Left ventricle myocardium inferior (tissue), 1 donor: ENCODE data around the gene DEDD. TPM values are rescaled to one million over a fixed set of nuclear protein-coding genes. Genes with fewer than 3 reads are reported as not detected.

Experiments used
- DNase-seq: peaks from one replicate; pipeline ENCODE4 v3.0.0-alpha.2; 2020
- H3K27ac ChIP-seq: fragments of 200-600 bp; replicated peaks from 2 replicates; pipeline ENCODE4 v1.8.0; 2021
- H3K27me3 ChIP-seq: fragments of 200-600 bp; 2 replicates; pipeline ENCODE4 v1.8.0; 2021; ENCODE audit warnings: low read depth
- H3K36me3 ChIP-seq: fragments of 200-600 bp; 2 replicates; pipeline ENCODE4 v1.8.0; 2021
- H3K4me1 ChIP-seq: fragments of 200-600 bp; 2 replicates; pipeline ENCODE4 v1.8.0; 2021
- H3K4me3 ChIP-seq: fragments of 200-600 bp; 2 replicates; pipeline ENCODE4 v1.8.0; 2021; ENCODE audit warnings: mild to moderate bottlenecking, moderate library complexity
- H3K9me3 ChIP-seq: fragments of 200-600 bp; replicated peaks from 2 replicates; pipeline ENCODE4 v1.8.0; 2021
- CTCF ChIP-seq: fragments of 200-600 bp; IDR thresholded peaks from 2 replicates; pipeline ENCODE4 v1.8.0; 2021; ENCODE audit warnings: antibody characterized with exemption, mild to moderate bottlenecking, borderline replicate concordance
- intact Hi-C: fragments of 100-400 bp; cut with micrococcal nuclease; formaldehyde crosslinking; loops from one replicate; pipeline ENCODE4 v1.11.0; 2022
- total RNA-seq: library from RNA; stranded (reverse); fragmentation: NEBNext Ultra II Directional; extraction: Animal tissue kit (Norgen Biotek cat#: 25700); gene quantifications from one replicate; pipeline ENCODE4 v1.2.1, GENCODE V29; 2021
- donor health status: DM: no; HTN: yes; CAD: no; lungs with severe emphysema.

Gene DEDD
- total RNA-seq, 1 donor from 2014 or later = 25.2 TPM

- peaks cover 34% of the 10 kb centered on the region for H3K4me1 ChIP-seq
- no peaks in the 10 kb centered on the region for H3K27me3 ChIP-seq
- peak overlapping the region; percentile 91 for H3K27ac ChIP-seq
- H3K4me3 ChIP-seq = peak overlapping the region; percentile 80
- TF ChIP-seq CTCF = no peak
- intact Hi-C loops = no loop called here
- H3K36me3 ChIP-seq = peaks cover 56% of the 10 kb centered on the region
- H3K9me3 ChIP-seq = no peaks in the 10 kb centered on the region
- no peak for DNase-seq
These were observed 34.4 kb upstream of the DEDD start for GRCh38 chr1:161166669-161167548.

GRCh38 chr1:161165742-161166668 lies 33.5 kb upstream of the DEDD start, which contains the start of gene PPOX:
PPOX (plus strand) TSS chr1:161166426; CDS start chr1:161166848, 422 bp downstream.
- Histone ChIP-seq H3K27ac (peak within 1 kb of the TSS; percentile 91), H3K4me1 (peaks cover 43% of the 10 kb centered on the region), H3K4me3 (peak within 1 kb of the TSS; percentile 80), H3K36me3 (peaks cover 47% of the 10 kb centered on the region), H3K9me3 (no peaks in the 10 kb centered on the region), H3K27me3 (no peaks in the 10 kb centered on the region)
- peak; percentile 95 for DNase-seq
- TF ChIP-seq CTCF = peak; percentile 58
- intact Hi-C loops = no loop called here

- intact Hi-C loops = no loop called here
- Histone ChIP-seq H3K36me3 (peaks cover 38% of the 10 kb centered on the region), H3K27ac (peak overlapping the region; percentile 91), H3K9me3 (no peaks in the 10 kb centered on the region), H3K4me3 (peak overlapping the region; percentile 80), H3K27me3 (no peaks in the 10 kb centered on the region), H3K4me1 (peaks cover 53% of the 10 kb centered on the region)
- TF ChIP-seq CTCF = no peak
- no peak for DNase-seq
These were observed 32.6 kb upstream of the DEDD start for GRCh38 chr1:161164901-161165610.

GRCh38 chr1:161163793-161164192 lies 31.3 kb upstream of the DEDD start:
- peaks cover 64% of the 10 kb centered on the region for H3K4me1 ChIP-seq
- H3K4me3 ChIP-seq = no peak overlapping the region
- intact Hi-C loops = no loop called here
- DNase-seq = no peak
- H3K9me3 ChIP-seq = no peaks in the 10 kb centered on the region
- H3K36me3 ChIP-seq = peaks cover 25% of the 10 kb centered on the region
- no peaks in the 10 kb centered on the region for H3K27me3 ChIP-seq
- no peak for TF ChIP-seq CTCF
- H3K27ac ChIP-seq = no peak overlapping the region

- Histone ChIP-seq H3K4me1 (peaks cover 66% of the 10 kb centered on the region), H3K27me3 (no peaks in the 10 kb centered on the region), H3K27ac (no peak overlapping the region), H3K4me3 (no peak overlapping the region), H3K36me3 (peaks cover 33% of the 10 kb centered on the region), H3K9me3 (no peaks in the 10 kb centered on the region)
- no peak for TF ChIP-seq CTCF
- DNase-seq = no peak
- intact Hi-C loops = no loop called here
These were observed 30.3 kb upstream of the DEDD start for GRCh38 chr1:161162806-161163205.
